ENCODE measurements around the gene MYRIP. TPM values are rescaled to one million over a fixed set of nuclear protein-coding genes. Genes with fewer than 3 reads are reported as not detected.
"Not testable (repeated sequence)": the region's sequence is repeated elsewhere in the genome, so short reads cannot be mapped to it uniquely, and the experiment has no call there.

The MYRIP gene
- total RNA-seq, 1 donor from 2014 or later = 12.5 TPM

DNA sequence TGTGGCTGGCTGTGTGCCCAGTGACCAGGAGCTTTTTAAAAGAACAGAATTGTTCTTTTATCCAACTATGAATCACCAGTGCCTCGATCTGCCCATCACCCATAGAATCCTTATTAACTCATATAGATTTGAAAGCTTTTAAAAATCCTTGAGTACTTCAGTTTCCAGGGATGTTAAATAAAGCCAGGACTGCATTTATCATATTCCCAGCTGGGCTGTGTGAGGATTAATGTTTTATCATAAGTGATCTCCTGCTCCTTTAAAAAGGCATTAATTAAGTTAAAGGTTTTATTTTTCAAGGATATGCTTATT lies 234.0 kb downstream of the MYRIP start:
- DNase-seq = peak; percentile 12

DNA sequence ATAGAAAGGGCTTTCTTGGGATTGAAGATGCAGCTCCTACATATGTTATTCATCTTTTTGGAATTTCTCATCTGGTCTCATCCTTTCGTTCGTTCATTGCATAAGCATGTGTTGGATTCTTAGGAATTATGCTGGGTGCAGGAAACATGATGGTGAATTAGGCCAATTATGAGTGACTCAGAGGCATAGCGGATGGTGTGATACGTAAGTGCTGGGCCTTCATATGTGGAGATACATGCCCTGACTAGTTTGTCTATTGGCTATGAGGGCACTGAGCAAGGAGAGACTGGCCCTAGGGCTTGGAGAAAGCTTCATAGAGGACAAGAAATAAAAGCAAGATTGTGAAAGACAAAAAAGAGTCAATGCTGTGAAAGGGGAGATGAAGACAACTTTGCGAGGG lies 235.1 kb downstream of the MYRIP start:
- DNase-seq = no peak

DNA sequence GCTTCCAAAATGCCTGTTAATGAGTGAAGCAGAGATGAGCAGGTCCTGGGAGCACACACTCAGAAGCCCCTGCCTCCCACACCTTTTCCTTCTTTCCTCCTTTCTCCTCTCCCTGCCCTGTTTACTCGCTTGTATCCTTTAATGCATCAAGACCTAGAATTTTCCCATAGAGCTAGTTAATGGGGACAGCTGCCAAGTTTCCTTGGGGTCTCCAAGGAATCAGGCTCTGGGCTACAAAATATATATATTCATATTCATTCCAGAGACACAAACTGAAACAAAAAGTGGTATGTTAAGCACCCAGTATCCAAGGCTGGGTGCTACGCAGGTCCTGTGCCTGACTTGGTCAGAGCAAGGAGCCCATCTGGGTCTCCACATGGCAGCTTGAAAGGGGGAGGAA lies 235.6 kb downstream of the MYRIP start:
- DNase-seq = no peak

DNA sequence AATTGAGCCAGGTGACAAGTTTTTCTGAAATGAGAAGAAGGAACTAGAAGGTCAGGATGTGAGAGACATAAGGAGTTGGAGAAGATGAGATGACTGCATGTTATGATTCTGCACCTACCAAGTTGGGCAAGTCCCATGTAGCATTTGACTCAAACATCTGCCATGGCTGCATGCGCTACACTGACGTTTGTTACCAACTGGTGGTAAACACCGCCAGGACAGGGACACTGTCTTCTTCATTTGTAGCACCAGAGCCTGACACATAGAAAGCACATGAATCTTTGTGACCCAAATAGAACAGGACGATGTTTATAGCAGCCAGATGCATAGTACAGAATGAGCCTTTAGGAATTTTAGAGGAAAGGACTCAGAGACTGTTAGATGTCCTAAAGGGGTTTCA lies 236.7 kb downstream of the MYRIP start:
- no peak for DNase-seq

DNA sequence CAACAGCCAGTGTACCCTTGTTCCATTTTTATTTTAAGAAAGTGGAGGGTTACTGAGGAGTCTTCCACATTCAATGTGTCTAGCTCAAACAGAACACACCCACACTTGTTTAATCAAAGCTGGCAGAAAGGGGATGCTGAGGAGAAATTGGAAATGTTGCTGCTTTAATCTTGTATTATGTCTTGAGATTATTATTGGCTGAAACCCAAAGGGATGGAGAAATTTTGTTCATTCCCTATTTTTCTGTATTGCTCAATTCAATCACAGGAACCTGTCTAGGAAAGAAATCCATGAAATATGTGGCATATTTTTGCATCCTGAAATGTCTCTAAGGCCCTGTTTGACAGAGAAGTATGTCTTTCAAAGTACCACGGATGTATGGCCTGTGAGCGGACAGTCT lies 238.0 kb downstream of the MYRIP start:
- DNase-seq = no peak

DNA sequence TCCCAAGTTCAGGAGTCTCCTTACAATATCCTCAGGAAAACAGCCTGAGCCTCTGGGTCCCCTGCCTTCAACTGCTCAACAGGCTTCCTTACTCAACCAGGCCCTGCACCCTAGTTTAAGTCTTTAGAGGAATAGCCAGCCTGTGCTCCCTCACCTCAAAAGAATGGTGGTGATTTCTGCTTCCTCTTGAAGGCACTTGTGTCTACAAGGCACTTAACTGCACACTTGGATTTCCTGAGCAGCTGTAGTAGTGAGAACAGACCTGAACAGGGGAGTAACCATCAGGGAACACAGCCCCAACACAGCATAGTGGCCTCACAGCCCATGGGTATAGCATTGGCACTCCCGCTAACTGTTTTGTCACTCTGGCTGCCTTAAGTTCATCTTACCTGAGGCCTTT lies 244.3 kb downstream of the MYRIP start:
- DNase-seq = no peak

DNA sequence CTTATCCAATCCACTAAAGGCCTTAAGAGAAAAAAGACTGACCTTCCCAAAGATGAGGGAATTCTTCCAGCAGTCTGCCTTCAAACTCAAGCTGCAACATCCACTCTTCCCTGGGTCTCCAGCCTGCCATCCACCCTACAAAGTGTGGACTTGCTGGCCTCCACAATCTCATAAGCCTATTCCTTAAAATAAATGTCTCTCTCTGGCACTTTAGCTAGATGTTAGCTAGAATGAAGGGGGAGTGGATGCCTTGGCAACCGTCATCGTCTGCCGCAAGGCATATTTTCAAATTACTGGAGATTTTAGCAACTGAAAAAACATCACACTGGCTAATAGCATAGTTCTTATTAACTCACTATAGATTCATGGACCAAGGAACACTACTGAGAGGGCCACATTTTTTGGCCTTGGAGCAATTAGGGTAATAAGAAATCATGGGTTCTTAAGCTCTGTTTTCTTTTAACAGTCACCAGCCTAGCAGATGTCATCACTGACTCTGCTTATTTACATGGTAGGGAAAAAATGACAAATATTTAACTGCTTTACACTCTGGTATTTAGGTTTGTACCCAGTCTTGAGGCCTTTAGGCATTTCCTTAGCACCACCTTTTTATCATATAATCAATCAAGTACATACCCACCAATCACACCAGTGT lies 245.3 kb downstream of the MYRIP start:
- no peak for DNase-seq

DNA sequence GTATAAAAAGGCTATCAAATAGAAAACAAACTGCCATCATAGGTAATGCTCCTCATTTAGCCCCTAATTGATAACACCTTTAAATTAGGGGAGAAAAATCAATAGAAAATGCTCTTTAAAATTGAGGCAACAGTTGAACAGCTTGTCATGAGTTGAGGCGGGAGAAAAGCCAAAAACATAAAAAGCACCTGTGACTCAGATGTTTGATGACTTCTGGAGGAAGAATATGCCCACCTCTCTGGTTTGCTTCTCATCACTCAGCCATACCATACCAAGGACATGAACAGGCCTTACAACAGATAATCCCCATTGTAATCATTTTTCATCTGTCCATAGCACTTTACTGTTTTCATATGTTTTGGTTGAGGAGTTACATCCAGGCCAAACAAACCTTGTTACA lies 246.0 kb downstream of the MYRIP start:
- DNase-seq = no peak

DNA sequence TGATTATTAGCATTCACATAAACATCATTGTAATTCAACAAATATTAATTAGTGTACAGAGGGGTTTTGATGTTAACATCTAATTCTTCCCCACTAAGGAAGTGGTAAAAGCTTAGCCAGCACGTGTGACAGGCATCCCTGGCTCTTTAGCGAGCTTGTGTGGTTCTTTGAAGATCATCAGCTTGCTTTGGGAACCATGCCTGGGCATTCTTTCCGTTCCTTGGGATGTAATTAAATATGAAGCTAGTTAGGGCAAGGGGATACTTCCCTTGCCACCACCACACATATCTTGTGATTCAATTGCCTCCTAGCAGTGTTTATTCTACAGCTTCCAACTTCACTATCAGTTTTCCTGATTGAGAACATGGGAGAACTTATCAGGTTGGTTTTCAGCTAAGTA lies 246.5 kb downstream of the MYRIP start:
- DNase-seq = no peak

DNA sequence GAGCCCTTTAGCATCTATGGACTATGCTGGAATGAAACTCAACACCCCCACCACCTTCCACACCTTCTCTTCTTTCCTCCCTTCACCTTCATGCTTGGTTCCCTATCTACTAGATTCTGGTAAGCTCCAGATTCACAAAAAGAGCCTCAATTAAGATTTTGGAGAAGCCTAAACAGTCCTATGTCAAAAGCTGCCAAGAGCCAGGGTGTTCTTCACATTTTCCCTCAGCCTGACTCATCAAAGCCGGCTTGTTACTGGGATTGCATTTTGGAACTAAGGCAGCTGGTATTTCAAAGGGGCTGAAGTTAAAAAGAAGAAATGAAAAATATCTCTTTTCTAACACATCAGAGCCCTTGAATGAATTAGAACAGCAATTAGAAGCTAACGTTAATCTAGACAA lies 247.7 kb downstream of the MYRIP start:
- peak; percentile 15 for DNase-seq

DNA sequence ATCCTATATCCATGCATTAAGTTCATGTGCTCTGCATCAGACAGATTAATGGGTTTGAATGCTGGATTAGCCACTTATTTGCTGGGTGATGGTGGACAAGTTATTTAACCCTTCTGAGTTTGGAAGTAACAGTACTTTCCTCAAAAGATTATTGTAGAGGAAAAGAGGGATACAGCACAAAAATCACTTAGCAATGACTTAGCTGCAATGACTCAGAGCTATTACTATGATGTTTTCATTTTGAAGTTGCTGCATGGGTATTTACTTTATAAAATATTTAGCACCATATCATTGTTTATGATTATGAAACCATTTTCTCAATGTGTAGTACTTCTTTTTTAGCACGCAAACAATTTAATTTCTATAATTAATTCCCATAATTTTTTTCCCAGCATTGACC lies 248.4 kb downstream of the MYRIP start:
- no peak for DNase-seq

DNA sequence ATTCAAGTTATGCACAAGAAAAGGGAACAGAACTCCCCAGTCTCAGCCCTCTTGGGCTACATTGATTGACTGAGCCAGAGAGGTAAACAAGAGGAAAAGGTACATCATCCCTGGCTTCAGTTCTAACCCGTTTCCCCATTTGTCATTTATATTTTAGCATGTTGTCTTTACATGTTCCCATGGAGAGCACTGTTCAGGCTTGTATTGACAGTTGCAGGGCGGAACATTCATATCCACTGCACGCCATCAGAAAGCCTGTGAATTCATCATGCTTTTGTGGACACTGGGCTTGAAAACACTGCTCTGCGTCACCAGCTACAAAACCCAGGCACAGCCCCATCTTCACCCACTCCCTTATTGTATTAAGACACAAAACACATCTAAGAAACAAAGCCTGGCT lies 259.2 kb downstream of the MYRIP start:
- DNase-seq = no peak

DNA sequence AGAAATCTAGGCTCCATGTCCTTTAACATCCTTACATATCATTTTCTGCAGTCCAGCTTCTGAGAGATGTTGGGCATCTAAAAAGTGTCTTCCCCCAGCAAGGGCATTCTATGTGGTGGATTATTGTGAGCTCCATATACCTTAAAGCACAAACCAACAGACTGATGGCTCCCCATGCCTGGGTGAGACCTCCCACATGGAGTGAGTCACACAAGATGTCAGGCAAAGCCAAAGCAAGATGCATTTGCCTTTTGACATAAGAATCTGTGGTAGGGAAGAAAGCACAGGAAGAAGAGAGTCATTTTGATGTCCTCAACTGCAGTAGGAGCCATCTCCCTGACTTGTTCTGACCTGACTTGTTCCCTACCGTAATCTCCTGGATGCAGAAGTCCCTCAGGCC lies 261.4 kb downstream of the MYRIP start:
- DNase-seq = no peak

DNA sequence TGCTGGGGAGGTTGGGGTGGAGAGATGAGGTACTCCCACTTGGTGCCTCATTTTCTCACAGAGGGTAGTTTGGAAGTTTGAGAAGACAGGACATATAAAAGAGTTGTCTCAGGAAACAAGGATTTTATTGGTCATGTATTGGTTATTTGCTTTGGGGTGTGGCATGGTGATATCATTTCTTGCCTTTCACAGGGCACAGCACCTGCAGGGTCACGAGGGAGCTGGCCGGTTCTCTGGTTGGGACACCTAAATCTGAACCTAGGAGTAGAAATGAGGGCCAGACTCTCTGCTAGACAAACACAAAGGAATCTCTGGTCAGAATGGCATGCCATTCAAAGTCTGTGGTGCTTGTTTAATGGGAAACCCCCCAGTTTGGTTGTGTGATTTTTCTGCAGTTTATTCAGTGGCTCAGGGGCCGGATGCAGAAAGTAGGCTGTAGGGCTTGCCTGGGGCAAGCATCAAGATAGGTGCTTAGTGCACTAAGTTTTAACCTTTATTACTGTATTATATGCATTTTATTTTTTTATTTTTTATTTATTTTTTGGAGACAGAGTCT lies 262.4 kb downstream of the MYRIP start:
- no peak for DNase-seq

DNA sequence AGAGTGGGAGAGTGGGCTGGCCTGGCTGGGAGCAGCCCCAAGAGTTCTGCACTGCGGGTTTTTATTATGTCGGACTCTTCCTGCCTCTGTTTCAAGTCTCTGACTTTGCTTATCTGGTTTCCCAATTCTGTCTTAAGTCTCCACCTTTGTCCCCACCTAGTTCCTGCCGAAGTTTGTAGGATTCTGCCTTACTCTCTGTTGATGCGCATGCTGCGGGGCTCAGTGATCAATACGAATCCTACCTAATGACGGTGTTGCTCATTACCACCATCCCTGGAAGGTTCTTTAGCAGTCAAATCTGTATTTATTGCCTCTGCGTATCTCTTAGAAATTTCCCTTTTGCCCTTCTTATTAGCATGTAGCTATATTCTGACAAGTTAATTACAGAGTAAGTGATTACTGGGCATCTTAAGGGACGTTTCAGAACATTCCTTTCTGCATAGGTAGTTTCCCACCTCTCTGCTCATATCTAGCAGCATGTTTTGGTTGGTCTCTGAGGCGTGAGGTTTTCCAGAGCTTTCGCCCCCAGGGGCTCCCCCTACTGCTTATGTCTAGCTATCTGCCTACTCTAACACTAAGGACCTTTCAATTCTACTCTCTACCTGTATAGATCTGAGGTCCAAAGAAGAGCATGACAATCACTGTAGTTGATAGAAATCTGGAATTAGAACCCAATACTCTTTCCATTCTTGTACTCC lies 264.1 kb downstream of the MYRIP start:
- no peak for DNase-seq

DNA sequence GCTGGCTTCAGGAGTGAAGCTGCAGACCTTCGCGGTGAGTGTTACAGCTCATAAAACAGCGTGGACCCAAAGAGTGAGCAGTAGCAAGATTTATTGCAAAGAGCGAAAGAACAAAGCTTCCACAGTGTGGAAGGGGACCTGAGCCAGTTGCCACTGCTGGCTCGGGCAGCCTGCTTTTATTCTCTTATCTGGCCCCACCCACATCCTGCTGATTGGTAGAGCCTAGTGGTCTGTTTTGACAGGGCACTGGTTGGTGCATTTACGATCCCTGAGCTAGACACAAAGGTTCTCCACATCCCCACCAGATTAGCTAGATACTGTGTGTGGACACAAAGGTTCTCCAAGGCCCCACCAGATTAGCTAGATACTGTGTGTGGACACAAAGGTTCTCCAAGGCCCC lies 267.7 kb downstream of the MYRIP start:
- not testable (repeated sequence) for DNase-seq

DNA sequence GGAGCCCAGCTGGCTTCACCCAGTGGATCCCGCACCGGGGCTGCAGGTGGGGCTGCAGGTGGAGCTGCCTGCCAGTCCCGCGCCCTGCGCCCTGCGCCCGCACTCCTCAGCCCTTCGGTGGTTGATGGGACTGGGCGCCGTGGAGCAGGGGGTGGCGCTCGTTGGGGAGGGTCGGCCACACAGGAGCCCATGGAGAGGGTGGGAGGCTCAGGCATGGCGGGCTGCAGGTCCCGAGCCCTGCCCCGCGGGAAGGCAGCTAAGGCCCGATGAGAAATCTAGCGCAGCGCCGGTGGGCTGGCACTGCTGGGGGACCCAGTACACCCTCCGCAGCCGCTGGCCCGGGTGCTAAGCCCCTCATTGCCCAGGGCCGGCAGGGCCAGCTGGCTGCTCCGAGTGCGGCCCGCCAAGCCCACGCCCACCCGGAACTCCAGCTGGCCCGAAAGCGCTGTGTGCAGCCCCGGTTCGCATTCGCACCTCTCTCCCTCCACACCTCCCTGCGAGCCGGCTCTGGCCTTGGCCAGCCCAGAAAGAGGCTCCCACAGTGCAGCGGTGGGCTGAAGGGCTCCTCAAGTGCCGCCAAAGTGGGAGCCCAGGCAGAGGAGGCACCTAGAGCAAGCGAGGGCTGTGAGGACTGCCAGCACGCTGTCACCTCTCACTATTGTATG lies 268.6 kb downstream of the MYRIP start:
- not testable (repeated sequence) for DNase-seq

DNA sequence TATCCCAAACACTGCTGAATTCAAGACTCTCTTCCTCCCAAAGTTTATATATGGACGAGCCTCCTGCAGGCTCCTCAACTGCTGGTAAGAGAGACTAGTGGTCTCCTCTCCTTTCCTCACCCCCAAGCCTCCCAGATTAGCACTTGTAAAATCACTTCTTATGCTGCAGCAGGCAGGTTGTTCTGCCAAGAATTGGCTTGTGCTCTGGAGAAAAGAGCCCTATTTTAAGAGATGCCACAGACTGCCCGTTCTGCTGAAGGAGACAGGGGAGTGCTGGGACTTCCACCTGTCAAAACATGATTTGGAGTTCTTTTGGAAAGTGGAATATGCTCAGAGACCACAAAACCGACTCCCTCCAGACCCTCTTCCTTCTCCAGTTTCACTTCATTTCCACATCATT lies 269.2 kb downstream of the MYRIP start:
- DNase-seq = peak; percentile 17

DNA sequence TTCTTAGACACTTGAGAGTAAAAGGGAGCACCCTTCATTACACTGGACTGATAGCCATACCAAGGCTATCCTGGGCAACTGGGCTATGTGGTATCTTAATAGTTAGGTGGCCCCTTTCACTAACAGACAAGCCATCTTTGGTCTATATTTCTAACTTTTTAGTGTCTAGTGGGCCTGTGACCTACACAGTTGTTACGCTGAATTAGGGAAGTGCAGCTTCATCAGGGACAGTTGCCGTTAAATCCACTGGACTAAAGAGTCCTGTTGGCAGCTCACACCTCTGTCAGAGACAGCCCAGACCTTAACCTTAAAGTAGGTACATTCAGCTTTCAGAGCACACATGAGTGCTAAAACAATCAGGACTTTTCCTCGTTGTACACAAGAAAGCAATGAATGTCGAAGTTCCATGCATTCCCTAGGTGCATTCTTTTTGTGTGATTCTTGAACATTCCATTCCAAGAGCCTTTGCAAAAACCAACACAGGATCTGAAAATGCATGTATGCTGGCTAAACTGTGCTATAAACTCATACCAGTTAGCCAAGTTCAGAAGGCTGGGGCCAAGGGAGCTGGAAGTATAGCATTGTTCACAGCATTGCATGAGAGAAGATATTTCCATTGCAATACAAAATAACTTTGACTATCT lies 269.9 kb downstream of the MYRIP start:
- DNase-seq = no peak

DNA sequence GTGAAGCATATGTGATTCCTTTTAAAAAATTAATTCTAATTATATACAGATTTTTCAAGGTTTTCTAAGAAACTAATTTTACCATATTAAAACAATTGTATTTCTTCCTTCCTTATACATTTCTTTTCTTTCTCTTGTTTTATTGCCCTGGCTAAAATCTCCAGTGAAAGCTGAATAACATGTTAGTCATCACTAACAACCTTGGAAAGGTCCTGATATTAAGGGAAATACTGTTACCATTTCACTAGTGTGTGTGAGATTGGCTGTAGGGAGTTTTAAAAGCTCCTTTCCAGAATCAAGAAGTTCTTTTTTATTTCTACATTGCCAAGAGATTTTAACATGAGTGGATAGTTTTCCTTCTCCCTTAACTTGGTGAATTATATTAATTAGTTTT lies 270.4 kb downstream of the MYRIP start:
- no peak for DNase-seq

DNA sequence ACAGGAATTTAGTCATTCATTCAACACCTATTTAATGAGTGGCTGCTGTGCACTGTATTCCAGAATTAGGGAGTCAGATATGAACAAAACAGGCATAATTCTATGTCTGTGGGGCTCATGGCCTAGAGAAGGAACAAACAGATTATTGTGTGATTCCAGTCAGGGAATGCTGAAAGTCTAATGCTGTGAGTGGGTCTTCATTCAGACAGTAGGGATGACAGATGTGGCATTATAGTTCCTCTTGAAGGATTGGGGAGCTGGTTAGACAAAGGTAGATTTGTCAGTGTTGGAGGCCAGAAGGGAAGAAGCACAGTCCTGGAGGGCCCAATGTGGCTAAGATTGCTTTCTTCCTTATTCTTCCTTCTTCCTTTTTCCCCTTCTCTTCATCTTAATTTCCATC lies 273.7 kb downstream of the MYRIP start:
- DNase-seq = no peak

DNA sequence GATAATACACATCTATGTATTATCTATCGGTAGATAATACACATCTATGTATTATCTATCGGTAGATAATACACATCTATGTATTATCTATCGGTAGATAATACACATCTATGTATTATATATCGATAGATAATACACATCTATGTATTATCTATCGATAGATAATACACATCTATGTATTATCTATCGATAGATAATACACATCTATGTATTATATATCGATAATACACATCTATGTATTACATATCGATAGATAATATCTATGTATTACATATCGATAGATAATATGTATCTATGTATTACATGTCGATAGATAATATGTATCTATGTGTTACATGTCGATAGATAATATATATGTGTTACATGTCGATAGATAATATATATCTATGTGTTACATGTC lies 275.0 kb downstream of the MYRIP start:
- not testable (repeated sequence) for DNase-seq
